Fibroblast of lung (primary cell): ENCODE measurements around the gene AMBN. TPM values are rescaled to one million over a fixed set of nuclear protein-coding genes. Genes with fewer than 3 reads are reported as not detected.

ENCODE experiments used
- DNase-seq, 2 donors: peaks; one replicate each; pipeline versions ENCODE4 v3.0.0 to v3.0.0-alpha.2; 2010; ENCODE audit warnings: low read depth in 2 of 2
- H2AFZ ChIP-seq: 2 replicates; pipeline ENCODE4 v1.5.1; 2012; ENCODE audit warnings: low read length, control low read depth, inconsistent platforms
- H3K27ac ChIP-seq: 2 replicates; pipeline ENCODE4 v1.5.1; 2011; ENCODE audit warnings: low read length, control low read depth; ENCODE audit not compliant: insufficient read depth
- H3K27me3 ChIP-seq: 2 replicates; pipeline ENCODE4 v1.5.1; 2011; ENCODE audit warnings: mild to moderate bottlenecking, low read length; ENCODE audit not compliant: control insufficient read depth, insufficient read depth
- H3K36me3 ChIP-seq: 2 replicates; pipeline ENCODE4 v1.5.1; 2011; ENCODE audit warnings: low read length; ENCODE audit not compliant: control insufficient read depth, insufficient read depth
- H3K4me1 ChIP-seq: 2 replicates; pipeline ENCODE4 v1.5.1; 2011; ENCODE audit warnings: low read length; ENCODE audit not compliant: control insufficient read depth, insufficient read depth; ENCODE audit errors: extremely low read depth
- H3K4me2 ChIP-seq: 2 replicates; pipeline ENCODE4 v1.5.1; 2011; ENCODE audit warnings: low read length, control low read depth; ENCODE audit not compliant: insufficient read depth; ENCODE audit errors: extremely low read depth
- H3K4me3 ChIP-seq, 4 experiments: fragments of 200-600 bp in 1 of 4; sonication (generic) in 1 of 4; replicated peaks in 1 of 4; 2 replicates each; pipeline ENCODE4 v1.5.1; 2011 to 2016; ENCODE audit warnings: low read length in 4 of 4, low read depth in 3 of 4, mild to moderate bottlenecking in 3 of 4, control low read depth in 2 of 4, inconsistent platforms in 1 of 4, mixed read lengths in 1 of 4; ENCODE audit not compliant: insufficient read depth in 1 of 4; ENCODE audit errors: control extremely low read depth in 1 of 4
- H3K79me2 ChIP-seq: 2 replicates; pipeline ENCODE4 v1.5.1; 2012; ENCODE audit warnings: mild to moderate bottlenecking, low read length, inconsistent platforms; ENCODE audit not compliant: control insufficient read depth, insufficient read depth
- H3K9ac ChIP-seq: 2 replicates; pipeline ENCODE4 v1.5.1; 2011; ENCODE audit warnings: mild to moderate bottlenecking, low read length, control low read depth; ENCODE audit not compliant: insufficient read depth
- H3K9me3 ChIP-seq: 2 replicates; pipeline ENCODE4 v1.5.1; 2012; ENCODE audit warnings: low read depth, low read length; ENCODE audit not compliant: control insufficient read depth, insufficient read depth
- H4K20me1 ChIP-seq: 2 replicates; pipeline ENCODE4 v1.5.1; 2011; ENCODE audit warnings: low read length; ENCODE audit not compliant: control insufficient read depth, insufficient read depth; ENCODE audit errors: extremely low read depth
- CTCF ChIP-seq, 2 donors: IDR thresholded peaks in 1 of 2; conservative IDR thresholded peaks in 1 of 2; 1 replicate in 1 of 2; 2 replicates in 1 of 2; pipeline ENCODE4 v1.5.1; 2011 to 2012; ENCODE audit warnings: low read length in 2 of 2, control low read depth in 1 of 2, inconsistent platforms in 1 of 2, low read depth in 1 of 2, mild to moderate bottlenecking in 1 of 2
- EZH2 ChIP-seq: IDR thresholded peaks from 2 replicates; pipeline ENCODE4 v1.5.1; 2012; ENCODE audit warnings: low read length, control low read depth, mild to moderate bottlenecking; ENCODE audit errors: missing control alignments
- polyA plus RNA-seq, 2 donors: library from polyadenylated mRNA; depleted of rRNA in 1 of 2; stranded (reverse) in 1 of 2; unstranded in 1 of 2; fragments of >200 nt; gene quantifications; 2 replicates each; pipeline ENCODE4 v1.2.1, GENCODE V29; 2011 to 2012; ENCODE audit warnings: missing spikeins in 1 of 2
- total RNA-seq: library from RNA; depleted of rRNA; stranded (reverse); fragments of >200 nt; gene quantifications from 2 replicates; pipeline ENCODE4 v1.2.1, GENCODE V29; 2014

AMBN gene
- total and polyA plus RNA-seq, 2 donors (not counting 1 experiment from before 2014, with no cell fraction given) = not detected

GRCh38 chr4:70629469-70630090 is 37.5 kb downstream of the AMBN start:
- Histone ChIP-seq H3K79me2 (no peaks in the 10 kb centered on the region), H4K20me1 (no peaks in the 10 kb centered on the region), H3K9me3 (no peaks in the 10 kb centered on the region), H3K9ac (no peak overlapping the region), H3K27ac (no peak overlapping the region), H3K4me3 (no peak overlapping the region), H3K4me1 (no peaks in the 10 kb centered on the region), H3K4me2 (no peak overlapping the region), H3K36me3 (no peaks in the 10 kb centered on the region), H3K27me3 (no peaks in the 10 kb centered on the region), H2AFZ (no peak overlapping the region)
- no peak for DNase-seq
- TF ChIP-seq EZH2 = no peak
- no peak for TF ChIP-seq CTCF (conservative IDR thresholded peaks at IDR 0.05 in 1 of 2, IDR thresholded peaks at IDR 0.05 in 1 of 2; ENCODE audit: low read depth in 1 of 2, low read length in 2 of 2)

GRCh38 chr4:70630162-70630561 is 38.1 kb downstream of the AMBN start:
- Histone ChIP-seq H3K9me3 (no peaks in the 10 kb centered on the region), H4K20me1 (no peaks in the 10 kb centered on the region), H2AFZ (no peak overlapping the region), H3K4me2 (no peak overlapping the region), H3K27ac (no peak overlapping the region), H3K9ac (no peak overlapping the region), H3K79me2 (no peaks in the 10 kb centered on the region), H3K36me3 (no peaks in the 10 kb centered on the region), H3K4me1 (no peaks in the 10 kb centered on the region), H3K27me3 (no peaks in the 10 kb centered on the region), H3K4me3 (no peak overlapping the region)
- no peak for TF ChIP-seq CTCF (conservative IDR thresholded peaks at IDR 0.05 in 1 of 2, IDR thresholded peaks at IDR 0.05 in 1 of 2; ENCODE audit: low read depth in 1 of 2, low read length in 2 of 2)
- TF ChIP-seq EZH2 = no peak
- DNase-seq = no peak

GRCh38 chr4:70632028-70632427 is 40.0 kb downstream of the AMBN start:
- H3K4me2 ChIP-seq = no peak overlapping the region
- H3K27me3 ChIP-seq = no peaks in the 10 kb centered on the region
- H3K4me1 ChIP-seq = no peaks in the 10 kb centered on the region
- H3K9ac ChIP-seq = no peak overlapping the region
- H3K9me3 ChIP-seq = no peaks in the 10 kb centered on the region
- no peaks in the 10 kb centered on the region for H3K36me3 ChIP-seq
- peak; percentile 39 to 74 for DNase-seq
- H3K4me3 ChIP-seq = no peak overlapping the region
- H3K79me2 ChIP-seq = no peaks in the 10 kb centered on the region
- no peak for TF ChIP-seq EZH2
- TF ChIP-seq CTCF (conservative IDR thresholded peaks at IDR 0.05 in 1 of 2, IDR thresholded peaks at IDR 0.05 in 1 of 2; ENCODE audit: low read depth in 1 of 2, low read length in 2 of 2) = no peak
- no peaks in the 10 kb centered on the region for H4K20me1 ChIP-seq
- H3K27ac ChIP-seq = no peak overlapping the region
- no peak overlapping the region for H2AFZ ChIP-seq
